B cell (primary cell): ENCODE results near the gene LMAN2. TPM values are rescaled to one million over a fixed set of nuclear protein-coding genes. Genes with fewer than 3 reads are reported as not detected.

Source experiments
- ATAC-seq: fragments of 200-7000 bp; cut with Tn5 transposase; one replicate; pipeline ENCODE4 v1.10.0; 2021; ENCODE audit warnings: low read depth, mild to moderate bottlenecking, moderate number of reproducible peaks, moderate library complexity
- CTCF ChIA-PET: fragments of 350-600 bp; sonication (Branson Sonifier 250); formaldehyde crosslinking; loops from one replicate; lab custom pipeline; 2021; ENCODE audit warnings: antibody characterized with exemption, inconsistent platforms; lab: Charles Lee
- POLR2A ChIA-PET: fragments of 350-600 bp; sonication (Branson Sonifier 250); formaldehyde crosslinking; loops from one replicate; lab custom pipeline; 2021; ENCODE audit warnings: antibody characterized with exemption; lab: Charles Lee
- DNase-seq: peaks from one replicate; pipeline ENCODE4 v3.0.0; 2013
- H2AFZ ChIP-seq: 2 replicates; pipeline ENCODE4 v1.6.1; 2012; ENCODE audit warnings: mild to moderate bottlenecking, low read depth, low read length; ENCODE audit not compliant: insufficient read depth, poor library complexity, severe bottlenecking
- H3K27ac ChIP-seq, 2 donors: 1 replicate in 1 of 2; 2 replicates in 1 of 2; pipeline ENCODE4 v1.5.1; 2012 to 2013; ENCODE audit warnings: low read length in 2 of 2, mild to moderate bottlenecking in 2 of 2, moderate library complexity in 1 of 2
- H3K27me3 ChIP-seq, 4 experiments: fragments of 200-600 bp in 1 of 4; sonication (generic) in 1 of 4; replicated peaks in 1 of 4; 1 replicate in 2 of 4; 2 replicates in 2 of 4; pipeline versions ENCODE4 v1.6.1 to v1.7.0; 2013 to 2016; ENCODE audit warnings: low read length in 3 of 4, mild to moderate bottlenecking in 2 of 4, mixed read lengths in 1 of 4, moderate library complexity in 1 of 4; ENCODE audit not compliant: insufficient read depth in 4 of 4, control insufficient read depth in 3 of 4; ENCODE audit errors: control extremely low read depth in 1 of 4
- H3K36me3 ChIP-seq, 2 experiments: replicated peaks in 1 of 2; 1 replicate in 1 of 2; 2 replicates in 1 of 2; pipeline versions ENCODE4 v1.6.1 to v1.7.1; 2013; ENCODE audit warnings: low read length in 1 of 2; ENCODE audit not compliant: insufficient read depth in 2 of 2, control insufficient read depth in 1 of 2; ENCODE audit errors: control extremely low read depth in 1 of 2, extremely low read depth in 1 of 2
- H3K4me1 ChIP-seq, 2 donors: fragments of 200-600 bp in 1 of 2; sonication (generic) in 1 of 2; 1 replicate in 1 of 2; 2 replicates in 1 of 2; pipeline versions ENCODE4 v1.5.1 to v1.6.1; 2013 to 2017; ENCODE audit warnings: low read length in 2 of 2; ENCODE audit not compliant: control insufficient read depth in 2 of 2, insufficient read depth in 2 of 2
- H3K4me2 ChIP-seq: replicated peaks from 2 replicates; pipeline ENCODE3; 2012; ENCODE audit warnings: mild to moderate bottlenecking, low read depth, low read length; ENCODE audit not compliant: poor library complexity, severe bottlenecking
- H3K4me3 ChIP-seq, 5 experiments: fragments of 200-600 bp in 1 of 5; sonication (generic) in 1 of 5; 1 replicate in 3 of 5; 2 replicates in 2 of 5; pipeline versions ENCODE4 v1.5.1 to v1.7.0; 2011 to 2016; ENCODE audit warnings: low read length in 4 of 5, mild to moderate bottlenecking in 4 of 5, low read depth in 2 of 5, control low read depth in 1 of 5, moderate library complexity in 1 of 5; ENCODE audit not compliant: insufficient read depth in 1 of 5; ENCODE audit errors: control extremely low read depth in 1 of 5, extremely low read depth in 1 of 5
- H3K79me2 ChIP-seq: fragments of 200-600 bp; sonication (generic); one replicate; pipeline ENCODE4 v1.6.0; 2016; ENCODE audit warnings: low read length; ENCODE audit not compliant: control insufficient read depth, insufficient read depth
- H3K9ac ChIP-seq: fragments of 200-600 bp; sonication (generic); 2 replicates; pipeline ENCODE4 v1.6.1; 2017; ENCODE audit warnings: mild to moderate bottlenecking, low read length, moderate library complexity
- H3K9me3 ChIP-seq, 3 donors: one replicate each; pipeline versions ENCODE4 v1.6.1 to v1.7.1; 2013; ENCODE audit warnings: low read length in 2 of 3; ENCODE audit not compliant: control insufficient read depth in 2 of 3, insufficient read depth in 1 of 3; ENCODE audit errors: control extremely low read depth in 1 of 3
- H4K20me1 ChIP-seq: 2 replicates; pipeline ENCODE4 v1.6.0; 2012; ENCODE audit warnings: mild to moderate bottlenecking, low read length; ENCODE audit not compliant: insufficient read depth, control insufficient read depth, poor library complexity, severe bottlenecking
- H3K27ac Mint-ChIP-seq: one replicate; pipeline ENCODE4 v1.8.0; 2021; ENCODE audit warnings: mixed read lengths
- H3K27me3 Mint-ChIP-seq: one replicate; pipeline ENCODE4 v1.8.0; 2021; ENCODE audit warnings: mixed read lengths
- H3K4me1 Mint-ChIP-seq: one replicate; pipeline ENCODE4 v1.8.0; 2021; ENCODE audit warnings: mixed read lengths
- H3K4me3 Mint-ChIP-seq: one replicate; pipeline ENCODE4 v1.8.0; 2021; ENCODE audit warnings: mixed read lengths
- H3K9me3 Mint-ChIP-seq: one replicate; pipeline ENCODE4 v1.8.0; 2022; ENCODE audit warnings: mixed read lengths; ENCODE audit not compliant: insufficient read depth
- CTCF ChIP-seq: fragments of 200-600 bp; IDR thresholded peaks from one replicate; pipeline ENCODE4 v1.8.0; 2022; ENCODE audit warnings: antibody characterized with exemption, mild to moderate bottlenecking
- EZH2 ChIP-seq: IDR thresholded peaks from 2 replicates; pipeline ENCODE4 v1.6.1; 2012; ENCODE audit warnings: borderline replicate concordance, low read depth, mild to moderate bottlenecking, moderate library complexity, low read length; ENCODE audit not compliant: insufficient read depth, poor library complexity, severe bottlenecking
- WGBS: methylation state at CpG from one replicate; pipeline ENCODE4 v1.1.5; 2013; ENCODE audit warnings: missing lambda C conversion rate; ENCODE audit not compliant: insufficient coverage; 5-methylcytosine and 5-hydroxymethylcytosine counted together
- intact Hi-C: fragments of 100-400 bp; cut with micrococcal nuclease; formaldehyde crosslinking; loops from one replicate; pipeline ENCODE4 v1.10.0; 2022
- polyA plus RNA-seq: library from polyadenylated mRNA; depleted of rRNA; stranded (reverse); fragments of >200 nt; gene quantifications from 2 replicates; pipeline ENCODE4 v1.2.3, GENCODE V29; 2012
- total RNA-seq, 2 donors: library from RNA; stranded (reverse); fragments of 120-200 nt in 1 of 2; gene quantifications; 1 replicate in 1 of 2; 2 replicates in 1 of 2; pipeline versions ENCODE4 v1.2.3 to v1.2.4, GENCODE V29; 2013 to 2022

The LMAN2 gene
- total and polyA plus RNA-seq, 2 donors (not counting 1 experiment from before 2014, with no cell fraction given) = 99.4 to 123 TPM

DNA sequence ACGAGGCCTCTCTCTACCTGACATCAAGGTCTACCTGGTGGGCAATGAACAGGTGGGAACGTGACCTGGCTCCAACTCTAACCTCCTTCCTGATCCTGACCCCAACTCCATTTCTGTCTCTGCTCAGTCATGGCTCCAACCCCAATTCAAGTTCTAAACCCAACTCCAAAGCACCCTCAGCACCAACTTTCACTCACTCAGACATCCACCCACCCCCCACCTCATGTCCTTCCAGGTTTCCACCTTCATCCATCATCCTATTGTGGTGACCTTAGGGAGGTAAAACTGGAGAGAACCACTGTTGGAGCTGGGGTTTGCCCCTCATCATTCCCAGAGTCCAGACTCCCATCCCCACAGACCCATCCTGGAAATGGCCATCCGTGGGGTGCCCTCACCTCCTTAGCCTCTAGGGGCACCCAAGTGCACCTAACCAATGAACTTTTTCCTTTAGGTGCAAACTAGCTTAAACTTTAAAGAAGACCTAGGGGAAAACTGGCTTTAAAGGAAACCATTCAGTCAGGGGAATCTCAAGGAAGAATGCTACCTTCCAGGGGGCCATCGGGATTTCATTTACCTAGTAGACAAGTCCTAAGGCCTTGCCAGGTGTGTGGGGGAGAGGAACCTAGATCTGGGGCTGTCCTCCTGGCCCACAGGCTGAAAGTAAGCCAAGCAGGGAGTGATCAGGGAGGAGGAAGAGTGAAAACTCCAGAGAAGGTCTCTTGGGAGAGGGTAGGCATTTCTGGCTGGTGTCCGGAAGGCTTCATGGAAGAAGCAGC is 17.6 kb upstream of the LMAN2 start:
- H3K27ac ChIP-seq = no peak overlapping the region
- no peak overlapping the region for H3K9ac ChIP-seq
- ChIA-PET CTCF (interaction anchor here (0.6 to 5.5 kb wide), 14 partner anchors 8 to 102 kb away, joined by 3 to 60 read pairs (median 5); partner anchors contain the start of genes LMAN2 and RGS14), POLR2A (interaction anchor here (1.2 kb wide), 1 partner anchor 9 kb away, joined by 4 read pairs; no protein-coding TSS in a partner anchor)
- H3K9me3 ChIP-seq = no peaks in the 10 kb centered on the region
- DNase-seq (peak; percentile 51), ATAC-seq (no peak)
- peak overlapping the region; percentile 47 for H3K4me3 Mint-ChIP-seq
- WGBS = 80% methylated on average over 5 of the region's 5 CpGs
- H3K4me2 ChIP-seq = peak overlapping the region; percentile 66
- H3K27ac Mint-ChIP-seq = peak overlapping the region; percentile 68
- no peak overlapping the region for H2AFZ ChIP-seq
- peaks cover 35 to 46% of the 10 kb centered on the region in 2 donors for H3K4me1 ChIP-seq
- H3K27me3 Mint-ChIP-seq = no peaks in the 10 kb centered on the region
- TF ChIP-seq EZH2 = no peak
- TF ChIP-seq CTCF = peak; percentile 79
- intact Hi-C loops = no loop called here
- H3K9me3 Mint-ChIP-seq = no peaks in the 10 kb centered on the region
- H3K4me1 Mint-ChIP-seq = peaks cover 51% of the 10 kb centered on the region
- H4K20me1 ChIP-seq = peaks cover 79% of the 10 kb centered on the region
- peaks cover 0 to 62% of the 10 kb centered on the region in 2 experiments for H3K36me3 ChIP-seq
- peaks cover 25% of the 10 kb centered on the region for H3K79me2 ChIP-seq
- H3K4me3 ChIP-seq = no peak overlapping the region
- H3K27me3 ChIP-seq = no peaks in the 10 kb centered on the region
